Activated gamma-delta T cell treated with Interleukin-2 at 50 U/mL for 16 hours (primary cell): ENCODE measurements around the gene MAP7D1.
"Not testable (repeated sequence)": the region's sequence is repeated elsewhere in the genome, so short reads cannot be mapped to it uniquely, and the experiment has no call there.

Experiments
- DNase-seq: peaks from one replicate; pipeline ENCODE4 v3.0.0-alpha.2; 2020

MAP7D1 gene

GRCh38 chr1:36154335-36154734, 1.6 kb upstream of the MAP7D1 start:
- no peak for DNase-seq

- no peak for DNase-seq
Measured at GRCh38 chr1:36154765-36155407, 1.1 kb upstream of the MAP7D1 start.

DNA sequence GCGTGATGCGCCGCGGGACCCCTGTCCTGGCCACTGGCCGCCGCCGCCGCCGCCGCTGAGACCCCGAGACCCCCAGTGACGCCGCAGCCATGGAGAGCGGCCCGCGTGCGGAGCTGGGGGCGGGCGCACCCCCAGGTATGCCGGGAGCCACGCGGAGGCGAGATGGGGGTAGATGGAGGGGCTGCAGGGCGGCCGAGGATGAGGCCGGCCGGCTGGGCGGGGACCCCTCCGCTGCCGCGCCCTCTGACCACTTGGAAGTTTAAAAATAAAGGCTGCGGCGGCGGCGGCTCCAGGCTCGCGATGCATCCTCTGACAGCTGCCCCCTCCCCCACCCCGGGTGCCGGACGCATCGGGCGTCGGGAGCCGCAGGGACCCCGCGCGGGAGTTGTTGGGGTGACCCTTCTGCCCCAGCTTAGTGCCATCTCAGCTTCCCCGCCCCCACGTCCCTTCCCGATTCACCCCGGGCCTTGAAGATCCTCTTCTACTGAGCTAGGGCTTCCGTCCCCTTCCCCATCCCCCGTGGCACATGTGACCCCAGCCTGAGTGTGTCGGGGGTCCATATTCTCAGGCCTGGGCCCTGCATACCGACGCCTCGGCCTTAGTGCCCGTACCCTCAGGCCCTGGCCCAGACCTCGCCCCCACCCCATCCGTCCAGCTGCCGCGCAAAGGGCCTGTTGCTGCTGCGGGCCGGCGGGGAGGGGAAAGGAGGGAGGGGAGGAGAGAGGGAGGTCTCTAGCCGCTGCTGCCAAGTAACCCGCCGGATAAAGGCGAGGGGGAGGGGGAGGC, 562 bp downstream of the MAP7D1 start:
- peak; percentile 58 for DNase-seq

DNA sequence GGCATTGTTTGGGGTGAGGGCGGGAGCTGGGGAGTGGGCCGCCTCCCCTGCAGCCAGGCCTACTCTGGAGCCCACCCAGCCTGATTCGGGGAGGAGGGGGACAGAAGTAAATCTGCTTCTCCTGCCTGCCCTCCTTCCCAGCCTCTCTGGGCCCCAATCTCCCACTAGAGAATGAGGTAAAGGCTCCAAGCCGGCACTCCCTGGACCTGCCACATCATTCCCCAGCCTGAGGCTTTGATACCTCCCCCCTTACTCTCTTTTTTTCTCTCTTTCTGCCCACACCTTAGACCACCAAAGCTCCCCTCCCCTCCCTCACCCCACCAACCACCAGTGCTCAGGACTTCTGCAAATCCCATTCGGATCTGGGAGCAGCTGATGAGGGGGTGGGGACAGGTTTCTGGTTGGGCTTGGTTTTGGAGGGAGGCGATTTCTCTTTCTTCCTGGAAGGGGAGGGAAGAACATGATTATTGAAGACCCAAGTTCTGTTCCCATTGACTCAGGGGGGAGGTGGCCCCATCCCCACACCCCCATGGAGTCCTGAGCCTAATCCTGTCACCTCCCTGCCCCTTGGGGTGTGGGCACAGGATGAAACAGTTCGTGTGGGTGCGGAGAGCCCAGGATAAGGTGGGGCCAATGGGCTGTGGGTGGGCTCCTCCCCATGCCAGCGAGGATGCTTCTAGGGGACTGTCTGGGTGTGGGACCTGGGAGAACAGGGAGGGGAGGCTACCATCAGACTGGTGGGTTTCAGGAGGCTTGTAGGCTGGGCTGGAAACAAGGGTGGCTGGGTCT, 1.3 kb downstream of the MAP7D1 start:
- DNase-seq, result no peak

DNA sequence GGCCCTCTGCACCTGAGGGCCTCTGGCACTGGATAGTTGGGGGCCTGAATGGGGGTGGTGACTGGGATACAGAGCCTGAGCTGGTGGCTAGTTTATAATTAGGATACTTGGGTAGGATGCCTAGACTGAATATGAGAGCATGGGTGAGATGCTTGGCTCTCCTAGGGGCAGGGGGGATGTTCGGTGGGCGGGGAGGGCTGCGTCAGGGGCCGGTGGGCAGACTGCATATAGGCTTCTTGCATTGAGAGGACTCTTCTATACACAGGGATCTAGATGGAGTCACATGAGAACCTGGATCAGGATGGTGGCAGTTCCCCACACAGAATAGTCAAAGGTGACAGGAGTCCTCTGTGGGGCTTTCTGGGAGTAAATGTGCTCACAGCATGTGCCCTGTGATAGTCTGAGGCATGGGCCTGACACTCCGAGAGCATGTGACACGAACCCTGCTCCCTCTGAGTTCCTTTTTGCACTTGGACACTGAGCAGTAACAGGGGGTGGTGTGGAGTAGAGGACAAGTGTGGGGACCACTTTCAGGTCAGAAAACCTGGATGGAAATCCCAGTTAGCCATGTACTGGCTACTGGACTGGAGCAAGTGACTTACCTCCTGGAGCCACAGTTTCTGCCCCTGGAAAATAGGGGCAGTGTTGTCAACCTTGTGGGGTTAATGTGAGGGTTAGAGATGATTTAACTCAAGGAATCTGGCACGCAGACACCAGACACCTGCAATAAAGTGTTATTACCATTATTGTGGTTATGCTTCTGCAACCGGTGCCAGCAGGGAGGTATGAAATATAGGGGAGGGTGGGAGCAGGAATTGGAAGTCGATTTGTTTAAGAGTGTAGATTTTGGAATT, 2.2 kb downstream of the MAP7D1 start:
- DNase-seq, result no peak

GRCh38 chr1:36158827-36159252, 2.9 kb downstream of the MAP7D1 start:
- DNase-seq, result not testable (repeated sequence)

GRCh38 chr1:36159614-36160387, 3.8 kb downstream of the MAP7D1 start:
- DNase-seq, result no peak

- no peak for DNase-seq
Measured at GRCh38 chr1:36160388-36160948, 4.5 kb downstream of the MAP7D1 start.

GRCh38 chr1:36160949-36161485, 5.1 kb downstream of the MAP7D1 start:
- DNase-seq, result peak; percentile 66

DNA sequence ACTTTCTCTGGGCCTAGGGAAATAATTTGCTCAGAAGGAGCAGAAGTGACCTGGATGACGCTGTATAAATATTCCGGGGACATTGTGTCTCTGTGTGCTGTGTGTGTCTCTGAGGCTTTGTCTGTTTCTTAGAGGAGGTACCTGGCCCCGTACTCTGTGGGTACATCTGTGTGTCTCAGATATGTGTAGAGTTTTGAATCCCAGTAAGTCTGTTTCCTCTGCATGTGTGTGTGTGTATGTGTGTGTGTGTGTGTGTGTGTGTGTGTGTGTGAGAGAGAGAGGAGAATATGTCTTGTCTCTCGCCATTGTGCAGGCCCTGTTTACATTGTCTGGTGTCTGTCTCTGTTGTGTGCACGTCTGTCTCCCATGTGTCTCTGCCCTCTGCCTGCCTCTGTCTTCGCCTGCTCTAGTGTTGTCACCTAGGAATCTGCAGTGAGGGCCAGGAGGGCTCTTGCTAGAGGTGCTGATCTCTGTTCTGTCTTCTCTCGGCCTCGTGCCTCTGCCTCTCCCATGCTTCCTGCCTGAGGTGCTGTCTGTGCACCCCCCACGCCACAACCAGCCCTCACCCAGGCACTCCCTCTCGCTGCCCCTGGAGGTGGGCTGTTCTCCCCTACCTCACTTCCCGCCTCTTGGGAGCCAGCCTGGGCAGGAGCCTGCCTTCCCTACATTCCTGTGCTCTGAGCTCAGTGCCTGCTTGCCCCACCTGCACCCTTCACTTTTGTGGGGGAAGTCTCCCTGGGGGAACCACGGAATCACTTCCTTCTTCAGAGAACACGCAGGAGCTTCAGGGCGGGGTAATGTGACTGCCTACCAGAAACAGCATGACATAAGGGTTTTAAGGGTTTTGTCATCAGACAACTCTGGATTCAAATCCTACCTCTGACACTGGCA, 5.9 kb downstream of the MAP7D1 start:
- peak; percentile 36 for DNase-seq

GRCh38 chr1:36162680-36163239, 6.8 kb downstream of the MAP7D1 start:
- no peak for DNase-seq

- DNase-seq, result no peak
Measured at GRCh38 chr1:36163426-36163825, 7.5 kb downstream of the MAP7D1 start.

GRCh38 chr1:36164361-36164760, 8.4 kb downstream of the MAP7D1 start:
- no peak for DNase-seq

DNA sequence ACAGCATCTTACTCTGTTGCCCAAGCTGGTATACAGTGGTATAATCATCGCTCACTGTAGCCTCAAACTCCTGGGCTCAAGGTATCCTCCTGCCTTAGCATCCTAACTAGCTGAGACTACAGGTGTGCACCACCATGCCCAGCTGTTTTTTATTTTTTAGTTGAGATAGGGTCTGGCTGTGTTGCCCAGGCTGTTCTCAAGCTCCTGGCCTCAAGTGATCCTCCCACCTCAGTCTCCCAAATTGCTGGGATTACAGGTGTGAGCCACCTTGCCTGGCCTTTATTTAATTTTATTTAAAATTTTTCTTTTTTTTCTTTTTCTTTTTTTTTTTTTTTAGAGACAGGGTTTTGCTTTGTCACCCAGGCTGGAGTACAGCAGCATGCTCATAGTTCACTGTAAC, 9.2 kb downstream of the MAP7D1 start:
- DNase-seq, result no peak

- no peak for DNase-seq
Measured at GRCh38 chr1:36166136-36166535, 10.2 kb downstream of the MAP7D1 start.

- DNase-seq, result no peak
Measured at GRCh38 chr1:36166938-36167905, 11.3 kb downstream of the MAP7D1 start.

DNA sequence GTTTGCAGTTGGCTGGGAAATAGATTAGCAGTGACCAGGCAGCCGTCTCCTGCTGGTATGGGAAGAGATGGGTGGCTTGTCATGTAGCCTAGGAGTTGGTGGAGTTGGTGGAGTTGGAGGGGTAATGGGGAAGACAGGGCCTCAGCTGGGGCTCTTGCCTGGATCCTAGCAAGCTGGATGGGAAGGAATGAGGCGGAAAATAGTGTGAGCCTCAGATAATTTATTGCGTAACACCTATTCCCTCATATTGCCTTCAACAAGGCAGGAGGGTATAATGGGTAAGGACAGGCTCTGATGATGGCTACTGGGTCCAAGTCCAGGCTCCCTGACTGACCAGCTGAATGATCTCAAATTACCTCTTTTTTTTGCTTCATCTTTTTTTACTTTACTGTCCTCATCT, 12.6 kb downstream of the MAP7D1 start:
- no peak for DNase-seq

- DNase-seq, result no peak
Measured at GRCh38 chr1:36170643-36171412, 14.9 kb downstream of the MAP7D1 start.
